Small intestine (tissue), 7 donors: ENCODE data around the gene JADE2. TPM values are rescaled to one million over a fixed set of nuclear protein-coding genes. Genes with fewer than 3 reads are reported as not detected.

ENCODE experiments used
- DNase-seq, 2 donors: peaks; one replicate each; pipeline versions ENCODE4 v3.0.0 to v3.0.0-alpha.2; 2013
- FAIRE-seq: peaks from 2 replicates; lab custom pipeline; 2012; peaks lifted over from hg19 to GRCh38; lab: Jason Lieb, UNC
- H3K27ac ChIP-seq, 3 donors: one replicate each; pipeline ENCODE4 v1.5.1; 2013; ENCODE audit warnings: low read length in 2 of 3, mild to moderate bottlenecking in 2 of 3, control low read depth in 1 of 3, inconsistent platforms in 1 of 3, low read depth in 1 of 3, moderate library complexity in 1 of 3
- H3K27me3 ChIP-seq, 3 donors: one replicate each; pipeline ENCODE4 v1.6.1; 2013; ENCODE audit warnings: low read length in 3 of 3, inconsistent platforms in 1 of 3; ENCODE audit not compliant: control insufficient read depth in 3 of 3, insufficient read depth in 3 of 3
- H3K36me3 ChIP-seq, 3 donors: one replicate each; pipeline ENCODE4 v1.6.1; 2013; ENCODE audit warnings: low read length in 3 of 3, inconsistent platforms in 1 of 3, low read depth in 1 of 3, mild to moderate bottlenecking in 1 of 3, moderate library complexity in 1 of 3; ENCODE audit not compliant: control insufficient read depth in 3 of 3, insufficient read depth in 2 of 3
- H3K4me1 ChIP-seq, 3 donors: one replicate each; pipeline ENCODE4 v1.6.1; 2013; ENCODE audit warnings: low read length in 2 of 3, inconsistent platforms in 1 of 3, low read depth in 1 of 3, mild to moderate bottlenecking in 1 of 3, moderate library complexity in 1 of 3; ENCODE audit not compliant: control insufficient read depth in 3 of 3, insufficient read depth in 2 of 3
- H3K4me3 ChIP-seq, 3 donors: one replicate each; pipeline ENCODE4 v1.5.1; 2013; ENCODE audit warnings: low read length in 3 of 3, control low read depth in 1 of 3, inconsistent platforms in 1 of 3, low read depth in 1 of 3, mild to moderate bottlenecking in 1 of 3, moderate library complexity in 1 of 3
- H3K9me3 ChIP-seq, 2 donors: one replicate each; pipeline ENCODE4 v1.6.1; 2013; ENCODE audit warnings: low read depth in 1 of 2, low read length in 1 of 2; ENCODE audit not compliant: control insufficient read depth in 2 of 2, insufficient read depth in 1 of 2
- WGBS, 3 donors: extraction: QIAGEN DNeasy Blood & Tissue Kit; methylation state at CpG; one replicate each; pipeline ENCODE4 v1.1.7; 2013; 5-methylcytosine and 5-hydroxymethylcytosine counted together
- polyA plus RNA-seq, 4 donors: library from polyadenylated mRNA; stranded (reverse) in 3 of 4; unstranded in 1 of 4; fragments of 200-250 nt in 3 of 4; fragments of 120-200 nt in 1 of 4; gene quantifications; one replicate each; pipeline versions ENCODE4 v1.2.1 to v1.2.3, GENCODE V29; 2013
- donor health status: healthy with polysubstance abuse.
- donor health status: control.
- donor health status: control.
- donor health status: Bipolar disorder and iron deficiency.
- donor health status: healthy.

The JADE2 gene
- polyA plus RNA-seq, 4 donors = 8.1 to 37.4 (median 16.3) TPM

GRCh38 chr5:134563962-134564361 lies 38.5 kb downstream of the JADE2 start:
- Histone ChIP-seq H3K27me3 (no peaks in the 10 kb centered on the region), H3K27ac (no peak overlapping the region), H3K36me3 (peaks cover 12 to 99% (median 35%) of the 10 kb centered on the region in 3 donors), H3K4me1 (no peaks in the 10 kb centered on the region), H3K9me3 (no peaks in the 10 kb centered on the region), H3K4me3 (no peak overlapping the region)
- DNase-seq (no peak), FAIRE-seq (no peak)
- 74 to 78% (median 75%) methylated on average over 5 of the region's 5 CpGs for WGBS, 3 donors

DNA sequence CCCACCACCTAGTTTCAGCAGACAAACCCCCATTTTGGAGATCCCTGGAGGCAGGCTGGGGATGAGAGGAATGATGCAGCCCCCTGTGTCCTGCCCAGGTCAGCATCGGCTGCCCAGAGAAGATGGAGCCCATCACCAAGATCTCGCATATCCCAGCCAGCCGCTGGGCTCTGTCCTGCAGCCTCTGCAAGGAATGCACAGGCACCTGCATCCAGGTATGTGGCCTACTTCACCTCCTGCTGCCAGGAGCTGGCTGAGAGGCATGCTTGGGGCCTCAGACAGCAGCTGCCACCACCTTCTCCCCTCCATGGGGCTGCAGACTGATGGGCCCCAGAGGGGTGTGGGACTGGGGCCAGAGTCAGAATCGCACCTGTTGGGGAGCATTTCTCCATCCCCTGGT lies 38.9 kb downstream of the JADE2 start:
- Histone ChIP-seq H3K4me3 (no peak overlapping the region), H3K9me3 (no peaks in the 10 kb centered on the region), H3K36me3 (peaks cover 12 to 99% (median 33%) of the 10 kb centered on the region in 3 donors), H3K27ac (no peak overlapping the region), H3K4me1 (no peaks in the 10 kb centered on the region), H3K27me3 (no peaks in the 10 kb centered on the region)
- DNase-seq = no peak
- no peak for FAIRE-seq
- 92 to 95% (median 93%) methylated on average over 4 of the region's 4 CpGs for WGBS, 3 donors

DNA sequence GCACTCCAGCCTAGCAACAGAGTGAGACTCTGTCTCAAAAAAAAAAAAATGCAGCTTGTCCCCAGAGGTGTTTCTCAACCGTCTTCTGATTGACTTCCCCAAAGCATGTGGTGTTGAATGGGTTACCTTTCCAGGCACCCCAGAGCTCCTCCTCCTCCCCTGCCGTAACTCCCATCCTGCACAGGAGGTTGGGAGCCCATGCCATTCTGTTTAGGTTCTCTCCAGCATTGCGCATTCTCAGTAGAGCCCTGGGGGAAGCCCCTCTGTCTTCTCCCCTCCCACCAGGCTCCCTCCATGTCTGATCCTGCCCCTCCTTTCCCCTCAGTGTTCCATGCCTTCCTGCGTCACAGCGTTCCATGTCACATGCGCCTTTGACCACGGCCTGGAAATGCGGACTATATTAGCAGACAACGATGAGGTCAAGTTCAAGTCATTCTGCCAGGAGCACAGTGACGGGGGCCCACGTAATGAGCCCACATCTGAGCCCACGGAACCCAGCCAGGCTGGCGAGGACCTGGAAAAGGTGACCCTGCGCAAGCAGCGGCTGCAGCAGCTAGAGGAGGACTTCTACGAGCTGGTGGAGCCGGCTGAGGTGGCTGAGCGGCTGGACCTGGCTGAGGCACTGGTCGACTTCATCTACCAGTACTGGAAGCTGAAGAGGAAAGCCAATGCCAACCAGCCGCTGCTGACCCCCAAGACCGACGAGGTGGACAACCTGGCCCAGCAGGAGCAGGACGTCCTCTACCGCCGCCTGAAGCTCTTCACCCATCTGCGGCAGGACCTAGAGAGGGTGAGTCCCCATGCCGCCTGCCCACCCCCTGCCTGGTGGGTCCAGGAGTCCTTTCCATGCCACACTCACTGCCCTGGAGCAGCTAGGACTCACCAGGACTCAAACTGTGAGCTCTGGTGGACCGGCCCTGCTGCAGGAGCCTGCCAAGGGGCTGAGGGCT lies 40.6 kb downstream of the JADE2 start:
- no peaks in the 10 kb centered on the region for H3K4me1 ChIP-seq
- DNase-seq (no peak), FAIRE-seq (no peak)
- no peaks in the 10 kb centered on the region for H3K27me3 ChIP-seq
- H3K9me3 ChIP-seq = no peaks in the 10 kb centered on the region
- H3K36me3 ChIP-seq = peaks cover 6 to 99% (median 30%) of the 10 kb centered on the region in 3 donors
- 93 to 94% (median 94%) methylated on average over 28 of the region's 28 CpGs for whole genome bisulfite sequencing, 3 donors
- no peak overlapping the region for H3K4me3 ChIP-seq
- H3K27ac ChIP-seq = no peak overlapping the region

DNA sequence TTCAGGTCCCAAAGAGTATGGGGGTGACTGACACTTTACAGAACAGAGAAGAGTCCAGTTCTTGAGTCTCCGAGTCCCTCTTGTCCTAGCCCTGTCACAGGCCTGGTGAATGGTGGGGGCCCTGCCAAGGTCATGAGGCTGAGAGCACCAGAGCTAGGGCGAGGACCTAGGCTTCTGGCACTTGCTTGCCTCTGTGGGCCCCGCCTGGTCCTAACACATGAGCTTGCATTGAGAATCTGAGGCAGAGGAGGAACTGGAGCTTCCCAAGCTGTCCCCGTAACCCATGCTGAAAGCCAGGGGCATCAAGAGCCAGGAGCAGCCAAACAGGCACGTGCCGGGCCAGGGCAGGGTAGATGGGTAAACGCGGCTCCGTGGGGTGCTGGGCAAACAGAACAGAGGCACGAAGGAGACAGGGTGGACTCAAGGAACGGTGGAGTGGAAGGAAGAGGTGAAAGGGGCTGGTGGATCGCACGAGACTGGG lies 41.3 kb downstream of the JADE2 start:
- Histone ChIP-seq H3K27me3 (no peaks in the 10 kb centered on the region), H3K9me3 (no peaks in the 10 kb centered on the region), H3K4me1 (no peaks in the 10 kb centered on the region), H3K36me3 (peaks cover 6 to 98% (median 29%) of the 10 kb centered on the region in 3 donors), H3K27ac (no peak overlapping the region), H3K4me3 (no peak overlapping the region)
- DNase-seq = no peak
- WGBS, 3 donors = 90 to 92% (median 90%) methylated on average over 13 of the region's 13 CpGs
- FAIRE-seq = no peak

GRCh38 chr5:134567641-134568336 lies 42.3 kb downstream of the JADE2 start:
- no peak overlapping the region for H3K4me3 ChIP-seq
- no peaks in the 10 kb centered on the region for H3K4me1 ChIP-seq
- FAIRE-seq = no peak
- DNase-seq = no peak
- H3K27me3 ChIP-seq = no peaks in the 10 kb centered on the region
- peaks cover 5 to 98% (median 29%) of the 10 kb centered on the region in 3 donors for H3K36me3 ChIP-seq
- H3K27ac ChIP-seq = peak overlapping the region in 1 of 3 donors; percentile 75
- H3K9me3 ChIP-seq = no peaks in the 10 kb centered on the region
- WGBS, 3 donors = 72 to 85% (median 80%) methylated on average over 7 of the region's 7 CpGs

GRCh38 chr5:134568337-134568700 lies 42.8 kb downstream of the JADE2 start:
- Histone ChIP-seq H3K4me3 (no peak overlapping the region), H3K9me3 (no peaks in the 10 kb centered on the region), H3K36me3 (peaks cover 0 to 98% (median 28%) of the 10 kb centered on the region in 3 donors), H3K27ac (peak overlapping the region in 1 of 3 donors; percentile 75), H3K27me3 (no peaks in the 10 kb centered on the region), H3K4me1 (no peaks in the 10 kb centered on the region)
- DNase-seq (no peak), FAIRE-seq (no peak)
- 77 to 81% (median 79%) methylated on average over 5 of the region's 5 CpGs for WGBS, 3 donors

- 64 to 73% (median 64%) methylated on average over 23 to 24 of the region's 24 CpGs for WGBS, 3 donors
- H3K36me3 ChIP-seq = peaks cover 5 to 98% (median 30%) of the 10 kb centered on the region in 3 donors
- H3K4me1 ChIP-seq = no peaks in the 10 kb centered on the region
- FAIRE-seq (no peak), DNase-seq (peak in 1 of 2 donors; percentile 68)
- H3K27ac ChIP-seq = peak overlapping the region in 1 of 3 donors; percentile 75
- no peaks in the 10 kb centered on the region for H3K27me3 ChIP-seq
- H3K9me3 ChIP-seq = no peaks in the 10 kb centered on the region
- H3K4me3 ChIP-seq = no peak overlapping the region
Observed at GRCh38 chr5:134568761-134569695, 43.6 kb downstream of the JADE2 start.
